Osteocyte (in vitro differentiated cells): ENCODE measurements around the gene HBG1. TPM values are rescaled to one million over a fixed set of nuclear protein-coding genes. Genes with fewer than 3 reads are reported as not detected.

Source experiments
- DNase-seq: peaks from one replicate; pipeline ENCODE4 v3.0.0; 2021; ENCODE audit warnings: mixed read lengths; ENCODE audit not compliant: unreplicated experiment; ENCODE audit errors: extremely low spot score
- H3K27ac Mint-ChIP-seq: one replicate; pipeline ENCODE4 v1.8.0; 2021; ENCODE audit warnings: mild to moderate bottlenecking, mixed read lengths; ENCODE audit not compliant: unreplicated experiment
- H3K27me3 Mint-ChIP-seq: one replicate; pipeline ENCODE4 v1.8.0; 2021; ENCODE audit warnings: mixed read lengths; ENCODE audit not compliant: unreplicated experiment
- H3K36me3 Mint-ChIP-seq: one replicate; pipeline ENCODE4 v1.8.0; 2021; ENCODE audit warnings: mixed read lengths; ENCODE audit not compliant: unreplicated experiment
- H3K4me1 Mint-ChIP-seq: one replicate; pipeline ENCODE4 v1.8.0; 2021; ENCODE audit warnings: mixed read lengths; ENCODE audit not compliant: unreplicated experiment
- H3K4me3 Mint-ChIP-seq: one replicate; pipeline ENCODE4 v1.8.0; 2021; ENCODE audit warnings: mild to moderate bottlenecking, moderate library complexity, mixed read lengths; ENCODE audit not compliant: unreplicated experiment
- H3K9me3 Mint-ChIP-seq: one replicate; pipeline ENCODE4 v1.8.0; 2021; ENCODE audit warnings: mixed read lengths; ENCODE audit not compliant: unreplicated experiment
- total RNA-seq: library from RNA; stranded (reverse); gene quantifications from 2 replicates; pipeline ENCODE4 v1.2.1, GENCODE V29; 2021
- TF ChIP-seq, protein P1 (sequence below): fragments of 200-600 bp; sonication (generic); IDR thresholded peaks from 2 replicates; pipeline ENCODE4 v1.5.0; 2021; ENCODE audit warnings: antibody characterized with exemption, mild to moderate bottlenecking, moderate library complexity

The HBG1 gene
- total RNA-seq, 1 donor from 2014 or later = not detected

GRCh38 chr11:5232821-5233220 is 16.8 kb downstream of the HBG1 start:
- no peak overlapping the region for H3K27ac Mint-ChIP-seq
- TF ChIP-seq, protein P1, sequence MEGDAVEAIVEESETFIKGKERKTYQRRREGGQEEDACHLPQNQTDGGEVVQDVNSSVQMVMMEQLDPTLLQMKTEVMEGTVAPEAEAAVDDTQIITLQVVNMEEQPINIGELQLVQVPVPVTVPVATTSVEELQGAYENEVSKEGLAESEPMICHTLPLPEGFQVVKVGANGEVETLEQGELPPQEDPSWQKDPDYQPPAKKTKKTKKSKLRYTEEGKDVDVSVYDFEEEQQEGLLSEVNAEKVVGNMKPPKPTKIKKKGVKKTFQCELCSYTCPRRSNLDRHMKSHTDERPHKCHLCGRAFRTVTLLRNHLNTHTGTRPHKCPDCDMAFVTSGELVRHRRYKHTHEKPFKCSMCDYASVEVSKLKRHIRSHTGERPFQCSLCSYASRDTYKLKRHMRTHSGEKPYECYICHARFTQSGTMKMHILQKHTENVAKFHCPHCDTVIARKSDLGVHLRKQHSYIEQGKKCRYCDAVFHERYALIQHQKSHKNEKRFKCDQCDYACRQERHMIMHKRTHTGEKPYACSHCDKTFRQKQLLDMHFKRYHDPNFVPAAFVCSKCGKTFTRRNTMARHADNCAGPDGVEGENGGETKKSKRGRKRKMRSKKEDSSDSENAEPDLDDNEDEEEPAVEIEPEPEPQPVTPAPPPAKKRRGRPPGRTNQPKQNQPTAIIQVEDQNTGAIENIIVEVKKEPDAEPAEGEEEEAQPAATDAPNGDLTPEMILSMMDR = no peak
- H3K27me3 Mint-ChIP-seq = peaks cover 29% of the 10 kb centered on the region
- H3K4me3 Mint-ChIP-seq = no peak overlapping the region
- no peaks in the 10 kb centered on the region for H3K9me3 Mint-ChIP-seq
- no peak for DNase-seq
- H3K36me3 Mint-ChIP-seq = no peaks in the 10 kb centered on the region
- no peaks in the 10 kb centered on the region for H3K4me1 Mint-ChIP-seq

GRCh38 chr11:5232176-5232575 is 17.5 kb downstream of the HBG1 start:
- Mint-ChIP-seq H3K27ac (no peak overlapping the region), H3K4me1 (no peaks in the 10 kb centered on the region), H3K9me3 (no peaks in the 10 kb centered on the region), H3K4me3 (no peak overlapping the region), H3K27me3 (peaks cover 22% of the 10 kb centered on the region), H3K36me3 (no peaks in the 10 kb centered on the region)
- DNase-seq = no peak
- TF ChIP-seq, protein P1 = no peak

DNA sequence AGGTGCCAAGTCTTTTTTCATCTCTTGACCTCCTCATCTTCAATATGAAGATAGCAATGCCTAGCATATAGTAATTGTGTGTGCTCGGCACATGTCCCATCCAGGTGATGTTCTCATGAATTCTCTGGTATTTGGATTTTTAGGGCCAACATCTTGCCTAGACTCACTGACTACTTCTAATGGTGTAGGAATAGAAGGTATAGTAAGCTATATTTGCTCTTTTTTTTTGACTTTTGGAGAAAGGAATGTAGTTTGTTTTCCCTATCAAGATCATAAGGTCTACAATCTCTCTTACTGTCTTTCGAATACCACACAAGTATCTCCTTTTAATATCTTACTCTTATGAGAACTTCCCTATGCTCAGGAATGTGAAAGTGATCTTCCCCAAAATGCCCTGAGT is 18.5 kb downstream of the HBG1 start:
- Mint-ChIP-seq H3K36me3 (no peaks in the 10 kb centered on the region), H3K9me3 (no peaks in the 10 kb centered on the region), H3K27ac (no peak overlapping the region), H3K4me1 (no peaks in the 10 kb centered on the region), H3K4me3 (no peak overlapping the region), H3K27me3 (peaks cover 15% of the 10 kb centered on the region)
- TF ChIP-seq, protein P1 = no peak
- DNase-seq = no peak

DNA sequence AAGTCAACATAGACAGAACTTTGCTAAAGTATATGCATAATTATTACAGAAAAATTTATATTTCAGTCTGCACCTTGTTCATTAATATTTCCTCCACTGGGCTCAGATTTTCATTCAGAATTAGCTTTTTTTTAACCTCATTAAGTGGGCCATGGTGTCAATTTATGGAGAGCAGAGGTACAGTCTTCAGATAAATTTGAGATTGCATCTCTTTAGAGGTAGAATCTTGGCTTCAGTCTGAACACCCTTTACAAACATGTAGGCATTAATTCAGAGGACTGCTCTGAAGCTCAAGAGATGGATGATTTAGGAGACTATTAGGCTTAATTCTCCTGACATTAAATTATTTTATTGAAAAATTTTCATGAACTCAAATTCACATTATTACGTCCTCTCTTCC is 19.4 kb downstream of the HBG1 start:
- no peak overlapping the region for H3K4me3 Mint-ChIP-seq
- H3K9me3 Mint-ChIP-seq = no peaks in the 10 kb centered on the region
- H3K27me3 Mint-ChIP-seq = peaks cover 8% of the 10 kb centered on the region
- no peaks in the 10 kb centered on the region for H3K4me1 Mint-ChIP-seq
- DNase-seq = no peak
- H3K27ac Mint-ChIP-seq = no peak overlapping the region
- TF ChIP-seq, protein P1 = no peak
- no peaks in the 10 kb centered on the region for H3K36me3 Mint-ChIP-seq

- no peak overlapping the region for H3K27ac Mint-ChIP-seq
- H3K4me3 Mint-ChIP-seq = no peak overlapping the region
- no peaks in the 10 kb centered on the region for H3K9me3 Mint-ChIP-seq
- no peak for DNase-seq
- H3K36me3 Mint-ChIP-seq = no peaks in the 10 kb centered on the region
- peaks cover 7% of the 10 kb centered on the region for H3K27me3 Mint-ChIP-seq
- no peaks in the 10 kb centered on the region for H3K4me1 Mint-ChIP-seq
- TF ChIP-seq, protein P1 = no peak
These were observed 19.9 kb downstream of the HBG1 start for GRCh38 chr11:5229796-5230195.
